Osteoblast (primary cell): Measurements from ENCODE around the gene FAM222B. TPM values are rescaled to one million over a fixed set of nuclear protein-coding genes. Genes with fewer than 3 reads are reported as not detected.
A peak's percentile ranks its signal among the peaks of the same experiment; 100 is the strongest.
"Not testable (repeated sequence)": the region's sequence is repeated elsewhere in the genome, so short reads cannot be mapped to it uniquely, and the experiment has no call there.

Source experiments
- DNase-seq: peaks from one replicate; pipeline ENCODE4 v3.0.0; 2011; ENCODE audit warnings: low spot score, mixed read lengths; ENCODE audit not compliant: insufficient read length; ENCODE audit errors: missing footprints
- H2AFZ ChIP-seq: 2 replicates; pipeline ENCODE4 v1.6.0; 2011; ENCODE audit warnings: mild to moderate bottlenecking, low read length
- H3K27ac ChIP-seq: 2 replicates; pipeline ENCODE4 v1.5.1; 2011; ENCODE audit warnings: mild to moderate bottlenecking, low read depth, low read length, moderate library complexity
- H3K27me3 ChIP-seq: 2 replicates; pipeline ENCODE4 v1.6.0; 2012; ENCODE audit warnings: mild to moderate bottlenecking, control low read depth, inconsistent platforms, low read length, moderate library complexity; ENCODE audit not compliant: insufficient read depth
- H3K36me3 ChIP-seq: 2 replicates; pipeline ENCODE4 v1.5.1; 2011; ENCODE audit warnings: mild to moderate bottlenecking, low read length, control low read depth, moderate library complexity; ENCODE audit not compliant: insufficient read depth
- H3K4me1 ChIP-seq: 2 replicates; pipeline ENCODE4 v1.5.1; 2011; ENCODE audit warnings: mild to moderate bottlenecking, low read length, control low read depth, moderate library complexity; ENCODE audit not compliant: insufficient read depth
- H3K4me2 ChIP-seq: 2 replicates; pipeline ENCODE4 v1.6.0; 2011; ENCODE audit warnings: mild to moderate bottlenecking, low read length; ENCODE audit not compliant: insufficient read depth
- H3K4me3 ChIP-seq: fragments of 200-600 bp; sonication (generic); 3 replicates; pipeline ENCODE4 v1.5.1; 2012; ENCODE audit warnings: mild to moderate bottlenecking, low read length, inconsistent platforms; ENCODE audit not compliant: insufficient read depth
- H3K79me2 ChIP-seq: 2 replicates; pipeline ENCODE4 v1.6.0; 2012; ENCODE audit warnings: mild to moderate bottlenecking, low read length, control low read depth, inconsistent platforms; ENCODE audit not compliant: insufficient read depth
- H3K9me3 ChIP-seq: 2 replicates; pipeline ENCODE4 v1.5.1; 2011; ENCODE audit warnings: low read depth, low read length, control low read depth
- H4K20me1 ChIP-seq: 2 replicates; pipeline ENCODE4 v1.6.0; 2012; ENCODE audit warnings: mild to moderate bottlenecking, low read length, control low read depth; ENCODE audit not compliant: insufficient read depth
- total RNA-seq: library from RNA; depleted of rRNA; stranded (reverse); fragments of >200 nt; gene quantifications from 2 replicates; pipeline ENCODE4 v1.2.3, GENCODE V29; 2012
- TF ChIP-seq, protein P1 (sequence below): IDR thresholded peaks from 2 replicates; pipeline ENCODE4 v1.5.1; 2011; ENCODE audit warnings: mild to moderate bottlenecking, low read depth, low read length, moderate library complexity; ENCODE audit errors: extremely low read depth

Gene FAM222B
- total RNA-seq, 1 donor = 5.1 TPM

DNA sequence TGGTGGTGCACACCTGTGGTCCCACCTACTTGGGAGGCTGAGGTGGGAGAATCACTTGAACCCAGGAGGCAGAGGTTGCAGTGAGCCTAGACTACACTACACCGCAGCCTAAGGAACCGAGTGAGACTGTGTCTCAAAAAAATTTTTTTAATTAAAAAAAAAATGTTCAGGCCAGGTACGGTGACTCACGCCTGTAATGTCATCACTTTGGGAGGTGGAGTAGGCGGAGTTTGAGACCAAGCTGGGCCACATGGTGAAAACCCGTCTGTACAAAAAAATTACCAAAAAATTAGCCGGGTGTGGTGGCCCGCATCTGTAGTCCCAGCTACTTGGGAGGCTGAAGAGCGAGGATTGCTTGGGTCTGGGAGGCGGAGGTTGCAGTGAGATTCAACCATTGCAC lies 3.6 kb upstream of the FAM222B start:
- Histone ChIP-seq H3K27me3 (no peaks in the 10 kb centered on the region), H3K27ac (no peak overlapping the region), H3K4me3 (no peak overlapping the region), H4K20me1 (no peaks in the 10 kb centered on the region), H2AFZ (no peak overlapping the region), H3K4me1 (peaks cover 11% of the 10 kb centered on the region), H3K79me2 (peaks cover 18% of the 10 kb centered on the region), H3K4me2 (no peak overlapping the region), H3K36me3 (no peaks in the 10 kb centered on the region), H3K9me3 (no peaks in the 10 kb centered on the region)
- TF ChIP-seq, protein P1, sequence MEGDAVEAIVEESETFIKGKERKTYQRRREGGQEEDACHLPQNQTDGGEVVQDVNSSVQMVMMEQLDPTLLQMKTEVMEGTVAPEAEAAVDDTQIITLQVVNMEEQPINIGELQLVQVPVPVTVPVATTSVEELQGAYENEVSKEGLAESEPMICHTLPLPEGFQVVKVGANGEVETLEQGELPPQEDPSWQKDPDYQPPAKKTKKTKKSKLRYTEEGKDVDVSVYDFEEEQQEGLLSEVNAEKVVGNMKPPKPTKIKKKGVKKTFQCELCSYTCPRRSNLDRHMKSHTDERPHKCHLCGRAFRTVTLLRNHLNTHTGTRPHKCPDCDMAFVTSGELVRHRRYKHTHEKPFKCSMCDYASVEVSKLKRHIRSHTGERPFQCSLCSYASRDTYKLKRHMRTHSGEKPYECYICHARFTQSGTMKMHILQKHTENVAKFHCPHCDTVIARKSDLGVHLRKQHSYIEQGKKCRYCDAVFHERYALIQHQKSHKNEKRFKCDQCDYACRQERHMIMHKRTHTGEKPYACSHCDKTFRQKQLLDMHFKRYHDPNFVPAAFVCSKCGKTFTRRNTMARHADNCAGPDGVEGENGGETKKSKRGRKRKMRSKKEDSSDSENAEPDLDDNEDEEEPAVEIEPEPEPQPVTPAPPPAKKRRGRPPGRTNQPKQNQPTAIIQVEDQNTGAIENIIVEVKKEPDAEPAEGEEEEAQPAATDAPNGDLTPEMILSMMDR = no peak
- DNase-seq = no peak

DNA sequence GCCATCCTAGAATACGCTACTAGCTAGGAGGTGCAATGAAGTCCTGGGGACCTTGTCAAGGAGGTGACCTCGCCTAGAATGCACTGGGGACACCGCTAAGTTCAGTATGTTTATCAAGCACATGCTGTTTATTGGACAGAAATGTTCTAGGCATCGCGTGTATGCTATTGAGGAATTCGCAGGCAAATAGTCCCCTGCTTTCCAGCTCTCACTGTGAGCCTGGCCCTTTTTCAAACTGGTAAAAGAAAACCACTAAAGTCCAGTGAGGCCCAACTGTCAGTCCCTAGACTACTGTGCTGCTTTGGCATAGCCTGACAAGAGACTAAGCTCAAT lies 1.2 kb upstream of the FAM222B start:
- Histone ChIP-seq H4K20me1 (peaks cover 8% of the 10 kb centered on the region), H3K36me3 (no peaks in the 10 kb centered on the region), H3K4me3 (no peak overlapping the region), H2AFZ (no peak overlapping the region), H3K27me3 (no peaks in the 10 kb centered on the region), H3K4me1 (peaks cover 12% of the 10 kb centered on the region), H3K27ac (no peak overlapping the region), H3K4me2 (no peak overlapping the region), H3K9me3 (no peaks in the 10 kb centered on the region), H3K79me2 (peaks cover 37% of the 10 kb centered on the region)
- TF ChIP-seq, protein P1 = no peak
- DNase-seq = peak; percentile 84

DNA sequence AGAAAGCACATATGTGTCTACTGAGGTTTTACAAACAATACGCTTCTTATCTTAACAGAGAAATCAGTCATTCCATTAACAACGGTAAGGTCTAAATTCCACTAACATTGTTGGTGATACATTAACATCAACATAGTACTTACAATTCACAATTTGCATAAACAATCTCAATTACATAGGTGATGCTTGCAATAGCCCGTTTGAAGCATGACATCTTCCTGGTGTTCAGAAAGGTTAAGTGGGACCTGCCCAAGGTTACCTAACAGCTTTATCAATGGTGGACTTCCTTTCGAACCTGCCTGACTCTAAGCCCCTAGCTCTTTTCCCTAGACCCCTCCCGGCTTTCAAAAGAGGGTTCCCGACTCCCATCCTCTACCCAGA lies 699 bp downstream of the FAM222B start:
- Histone ChIP-seq H2AFZ (peak overlapping the region; percentile 96), H3K79me2 (peaks cover 52% of the 10 kb centered on the region), H3K4me1 (peaks cover 12% of the 10 kb centered on the region), H3K27ac (peak overlapping the region; percentile 55), H3K36me3 (no peaks in the 10 kb centered on the region), H3K4me2 (peak overlapping the region; percentile 96), H4K20me1 (peaks cover 8% of the 10 kb centered on the region), H3K4me3 (peak overlapping the region; percentile 97), H3K27me3 (no peaks in the 10 kb centered on the region), H3K9me3 (no peaks in the 10 kb centered on the region)
- TF ChIP-seq, protein P1 = no peak
- peak; percentile 85 for DNase-seq

DNA sequence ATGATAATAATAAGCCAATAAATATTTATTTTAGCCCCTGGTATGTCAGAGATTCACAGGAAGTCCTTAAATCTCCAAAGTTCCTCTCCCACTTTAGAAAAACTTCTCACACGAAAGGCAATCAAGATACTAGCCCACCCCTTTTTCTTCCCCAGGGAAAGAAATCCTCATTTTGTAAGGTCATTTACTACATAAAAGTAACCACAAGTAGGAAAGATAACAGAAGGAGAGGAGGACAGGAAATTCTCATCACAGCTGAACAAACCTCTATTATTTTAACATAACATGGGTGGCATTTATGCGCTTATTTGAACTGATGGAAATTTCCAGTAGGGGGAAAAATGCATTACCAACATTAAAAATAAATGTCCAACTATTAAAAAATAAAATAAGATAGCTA lies 3.4 kb downstream of the FAM222B start:
- Histone ChIP-seq H3K4me1 (peaks cover 12% of the 10 kb centered on the region), H3K9me3 (no peaks in the 10 kb centered on the region), H3K4me3 (no peak overlapping the region), H3K27me3 (no peaks in the 10 kb centered on the region), H3K79me2 (peaks cover 78% of the 10 kb centered on the region), H3K27ac (no peak overlapping the region), H4K20me1 (peaks cover 9% of the 10 kb centered on the region), H2AFZ (no peak overlapping the region), H3K4me2 (no peak overlapping the region), H3K36me3 (no peaks in the 10 kb centered on the region)
- no peak for DNase-seq
- TF ChIP-seq, protein P1 = no peak

DNA sequence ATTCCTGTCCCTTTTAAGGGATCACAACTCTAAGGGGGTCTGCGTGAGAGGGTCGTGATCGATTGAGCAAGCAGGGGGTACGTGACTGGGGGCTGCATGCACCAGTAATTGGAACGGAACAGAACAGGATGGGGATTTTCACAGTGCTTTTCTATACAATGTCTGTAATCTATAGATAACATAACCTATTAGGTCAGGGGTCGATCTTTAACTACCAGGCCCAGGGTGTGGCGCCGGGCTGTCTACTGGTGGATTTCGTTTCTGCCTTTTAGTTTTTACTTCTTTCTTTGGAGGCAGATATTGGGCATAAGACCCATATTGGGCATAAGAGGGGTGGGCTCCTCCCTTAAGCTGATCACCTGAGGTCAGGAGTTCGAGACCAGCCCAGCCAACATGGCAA lies 6.0 kb downstream of the FAM222B start:
- H3K4me3 ChIP-seq, H3K4me2 ChIP-seq, H3K27ac ChIP-seq, DNase-seq, H3K4me1 ChIP-seq, H3K36me3 ChIP-seq, H2AFZ ChIP-seq, H3K27me3 ChIP-seq, H3K9me3 ChIP-seq: not testable (repeated sequence)
- peaks cover 16% of the 10 kb centered on the region for H4K20me1 ChIP-seq
- H3K79me2 ChIP-seq = peaks cover 79% of the 10 kb centered on the region
